HCT116 (cell line): Measurements from ENCODE around the gene PEAK1. TPM values are rescaled to one million over a fixed set of nuclear protein-coding genes. Genes with fewer than 3 reads are reported as not detected.

Experiments used
- ATAC-seq: fragments of 200-7000 bp; cut with Tn5 transposase; 2 replicates; pipeline ENCODE4 v1.9.1; 2020; ENCODE audit warnings: mild to moderate bottlenecking, moderate library complexity
- BruUV-seq: library from RNA; stranded (reverse); fragments of 400-500 nt; replicated peaks from 2 replicates; lab custom pipeline; 2021; lab: Mats Ljungman, UMichigan
- CTCF ChIA-PET: fragments of 300-600 bp; sonication (Branson Sonifier 250); formaldehyde crosslinking; loops from one replicate; lab custom pipeline; 2021; ENCODE audit warnings: antibody characterized with exemption; lab: Charles Lee
- POLR2A ChIA-PET: fragments of 300-600, 350-600 bp; sonication (Branson Sonifier 250); formaldehyde crosslinking; loops from one replicate; lab custom pipeline; 2021; ENCODE audit warnings: antibody characterized with exemption; lab: Charles Lee
- RAD21 ChIA-PET, 2 experiments: fragments of 300-600 bp; sonication (Branson Sonifier 250); formaldehyde crosslinking; loops; one replicate each; lab custom pipeline; 2023; ENCODE audit warnings: low total read pairs in 2 of 2; ENCODE audit not compliant: uncharacterized antibody in 2 of 2, unreplicated experiment in 2 of 2, low non-redundant PET in 1 of 2; lab: Charles Lee
- DNase-seq: peaks from one replicate; pipeline ENCODE4 v3.0.0-alpha.2; 2010; ENCODE audit warnings: low read depth, low spot score
- H2AFZ ChIP-seq: fragments of 200-600 bp; shearing (Covaris generic), sonication (generic); 2 replicates; pipeline ENCODE4 v1.6.1; 2017; ENCODE audit warnings: low read depth, mixed run types, mixed read lengths, antibody characterized with exemption, low read length; ENCODE audit not compliant: poor library complexity, severe bottlenecking
- H3K27ac ChIP-seq: 2 replicates; pipeline ENCODE4 v1.5.1; 2012; ENCODE audit warnings: low read depth, low read length
- H3K27me3 ChIP-seq: fragments of 200-600 bp; sonication (generic); 2 replicates; pipeline ENCODE4 v1.6.1; 2016; ENCODE audit warnings: mixed run types, low read length, mixed read lengths; ENCODE audit not compliant: insufficient read depth
- H3K36me3 ChIP-seq, 2 experiments: fragments of 200-500 bp in 1 of 2; fragments of 200-600 bp in 1 of 2; sonication (Bioruptor generic) in 1 of 2; sonication (generic) in 1 of 2; 2 replicates each; pipeline versions ENCODE4 v1.5.1 to v1.6.1; 2014 to 2016; ENCODE audit warnings: low read length in 2 of 2, inconsistent platforms in 1 of 2, mixed read lengths in 1 of 2, mixed run types in 1 of 2; ENCODE audit not compliant: insufficient read depth in 2 of 2, control insufficient read depth in 1 of 2
- H3K4me1 ChIP-seq, 2 experiments: fragments of 200-600 bp in 1 of 2; sonication (generic) in 1 of 2; 2 replicates each; pipeline versions ENCODE4 v1.5.1 to v1.6.1; 2012 to 2017; ENCODE audit warnings: low read length in 2 of 2, inconsistent platforms in 1 of 2, mild to moderate bottlenecking in 1 of 2, mixed read lengths in 1 of 2, mixed run types in 1 of 2, moderate library complexity in 1 of 2; ENCODE audit not compliant: insufficient read depth in 2 of 2, control insufficient read depth in 1 of 2
- H3K4me2 ChIP-seq: fragments of 200-600 bp; sonication (generic); 2 replicates; pipeline ENCODE4 v1.6.1; 2017; ENCODE audit warnings: mixed run types, low read length, mixed read lengths
- H3K4me3 ChIP-seq, 2 experiments: fragments of 200-600 bp in 1 of 2; sonication (generic) in 1 of 2; replicated peaks in 1 of 2; 2 replicates each; pipeline ENCODE4 v1.5.1; 2011 to 2016; ENCODE audit warnings: low read length in 2 of 2, control low read depth in 1 of 2, low read depth in 1 of 2, mild to moderate bottlenecking in 1 of 2, mixed read lengths in 1 of 2, mixed run types in 1 of 2
- H3K79me2 ChIP-seq: fragments of 200-600 bp; sonication (generic); 2 replicates; pipeline ENCODE4 v1.6.1; 2017; ENCODE audit warnings: mild to moderate bottlenecking, mixed run types, low read length, moderate library complexity, mixed read lengths; ENCODE audit not compliant: insufficient read depth
- H3K9ac ChIP-seq: fragments of 200-600 bp; sonication (generic); 2 replicates; pipeline ENCODE4 v1.6.1; 2016; ENCODE audit warnings: low read length, mixed read lengths
- H3K9me2 ChIP-seq: fragments of 200-600 bp; sonication (generic), shearing (Covaris generic); 2 replicates; pipeline ENCODE4 v1.6.1; 2017; ENCODE audit warnings: mixed run types, mild to moderate bottlenecking, moderate library complexity; ENCODE audit not compliant: insufficient read depth
- H3K9me3 ChIP-seq, 2 experiments: fragments of 200-500 bp in 1 of 2; fragments of 200-600 bp in 1 of 2; sonication (Bioruptor generic) in 1 of 2; sonication (generic) in 1 of 2; 2 replicates each; pipeline ENCODE4 v1.6.1; 2014 to 2017; ENCODE audit warnings: low read length in 2 of 2, mixed read lengths in 2 of 2, inconsistent platforms in 1 of 2, low read depth in 1 of 2, mild to moderate bottlenecking in 1 of 2, mixed run types in 1 of 2, moderate library complexity in 1 of 2; ENCODE audit not compliant: control insufficient read depth in 1 of 2, insufficient read depth in 1 of 2
- H4K20me1 ChIP-seq: fragments of 200-600 bp; sonication (generic), shearing (Covaris generic); 2 replicates; pipeline ENCODE4 v1.6.1; 2017; ENCODE audit warnings: mixed run types, mild to moderate bottlenecking, moderate library complexity; ENCODE audit not compliant: insufficient read depth
- CEBPB ChIP-seq: IDR thresholded peaks from 2 replicates; pipeline ENCODE4 v1.6.1; 2012; ENCODE audit warnings: low read depth
- CTCF ChIP-seq, 3 experiments: fragments of 200-600 bp in 1 of 3; sonication (generic) in 1 of 3; IDR thresholded peaks in 2 of 3; conservative IDR thresholded peaks in 1 of 3; 2 replicates each; pipeline ENCODE4 v1.5.1; 2012 to 2017; ENCODE audit warnings: low read depth in 2 of 3, low read length in 2 of 3, antibody characterized with exemption in 1 of 3, borderline replicate concordance in 1 of 3, control low read depth in 1 of 3, mild to moderate bottlenecking in 1 of 3, mixed read lengths in 1 of 3, mixed run types in 1 of 3, moderate library complexity in 1 of 3; ENCODE audit not compliant: insufficient read depth in 1 of 3
- FOSL1 ChIP-seq: IDR thresholded peaks from 2 replicates; pipeline ENCODE4 v1.6.1; 2012; ENCODE audit warnings: low read depth
- MAX ChIP-seq: IDR thresholded peaks from 2 replicates; pipeline ENCODE4 v1.6.1; 2012
- REST ChIP-seq: IDR thresholded peaks from 2 replicates; pipeline ENCODE4 v1.6.1; 2012; ENCODE audit warnings: low read depth
- ZBTB33 ChIP-seq: IDR thresholded peaks from 2 replicates; pipeline ENCODE4 v1.6.1; 2011; ENCODE audit warnings: mild to moderate bottlenecking, low read length, moderate library complexity; ENCODE audit not compliant: insufficient replicate concordance; ENCODE audit errors: extremely low read depth
- intact Hi-C: fragments of 100-400 bp; cut with micrococcal nuclease; formaldehyde crosslinking; loops from 2 replicates; pipeline ENCODE4 v1.10.0; 2022
- total RNA-seq: library from RNA; stranded (reverse); gene quantifications from one replicate; pipeline ENCODE4 v1.2.1, GENCODE V29; 2021; ENCODE audit not compliant: unreplicated experiment

PEAK1 gene
- total RNA-seq, 1 experiment from 2014 or later = 23.4 TPM

GRCh38 chr15:77386626-77387025, 33.3 kb downstream of the PEAK1 start:
- intact Hi-C loops = no loop called here
- ATAC-seq (no peak), DNase-seq (no peak)
- Histone ChIP-seq H3K4me1 (no peaks in the 10 kb centered on the region), H3K36me3 (no peaks in the 10 kb centered on the region), H3K27ac (no peak overlapping the region), H3K27me3 (no peaks in the 10 kb centered on the region), H3K4me2 (no peak overlapping the region), H4K20me1 (no peaks in the 10 kb centered on the region; the same call in 1 of the 2 replicates), H3K9me3 (no peaks in the 10 kb centered on the region), H2AFZ (no peak overlapping the region), H3K79me2 (no peaks in the 10 kb centered on the region; the same call in 1 of the 2 replicates), H3K9me2 (no peaks in the 10 kb centered on the region), H3K9ac (no peak overlapping the region), H3K4me3 (no peak overlapping the region)
- CTCF ChIA-PET = no interaction called here
- RAD21 ChIA-PET = no interaction called here
- POLR2A ChIA-PET = no interaction called here
- TF ChIP-seq CTCF (IDR thresholded peaks at IDR 0.05 in 2 of 3, conservative IDR thresholded peaks at IDR 0.05 in 1 of 3; ENCODE audit: borderline replicate concordance in 1 of 3, insufficient read depth in 1 of 3, low read depth in 2 of 3, low read length in 2 of 3) (no peak), ZBTB33 (no peak), REST (no peak), MAX (no peak), CEBPB (no peak), FOSL1 (no peak)
- BruUV-seq = no TSS peak
